SK-N-MC (cell line): ENCODE data around the gene MBD3.
A peak's percentile ranks its signal among the peaks of the same experiment; 100 is the strongest.

Experiments
- EZH2 ChIP-seq: fragments of 200-600 bp; sonication (generic); IDR thresholded peaks from one replicate; pipeline ENCODE4 v1.6.1; 2017; ENCODE audit warnings: antibody characterized with exemption
- POLR2AphosphoS5 ChIP-seq: IDR thresholded peaks from 2 replicates; pipeline ENCODE4 v1.6.1; 2012; ENCODE audit warnings: mild to moderate bottlenecking, low read depth, low read length, borderline replicate concordance

GRCh38 chr19:1585243-1585580, 7.5 kb downstream of the MBD3 start:
- TF ChIP-seq POLR2AphosphoS5 (0 out of 2 replicates have a peak, but pooled peaks have one; percentile 7), EZH2 (no peak)
